ENCODE data around the gene SLC35E2B. TPM values are rescaled to one million over a fixed set of nuclear protein-coding genes. Genes with fewer than 3 reads are reported as not detected.
"Not testable (repeated sequence)": the region's sequence is repeated elsewhere in the genome, so short reads cannot be mapped to it uniquely, and the experiment has no call there.

Gene SLC35E2B
- total and polyA plus RNA-seq, 5 donors: 14.3 to 29.5 (median 23.6) TPM

DNA sequence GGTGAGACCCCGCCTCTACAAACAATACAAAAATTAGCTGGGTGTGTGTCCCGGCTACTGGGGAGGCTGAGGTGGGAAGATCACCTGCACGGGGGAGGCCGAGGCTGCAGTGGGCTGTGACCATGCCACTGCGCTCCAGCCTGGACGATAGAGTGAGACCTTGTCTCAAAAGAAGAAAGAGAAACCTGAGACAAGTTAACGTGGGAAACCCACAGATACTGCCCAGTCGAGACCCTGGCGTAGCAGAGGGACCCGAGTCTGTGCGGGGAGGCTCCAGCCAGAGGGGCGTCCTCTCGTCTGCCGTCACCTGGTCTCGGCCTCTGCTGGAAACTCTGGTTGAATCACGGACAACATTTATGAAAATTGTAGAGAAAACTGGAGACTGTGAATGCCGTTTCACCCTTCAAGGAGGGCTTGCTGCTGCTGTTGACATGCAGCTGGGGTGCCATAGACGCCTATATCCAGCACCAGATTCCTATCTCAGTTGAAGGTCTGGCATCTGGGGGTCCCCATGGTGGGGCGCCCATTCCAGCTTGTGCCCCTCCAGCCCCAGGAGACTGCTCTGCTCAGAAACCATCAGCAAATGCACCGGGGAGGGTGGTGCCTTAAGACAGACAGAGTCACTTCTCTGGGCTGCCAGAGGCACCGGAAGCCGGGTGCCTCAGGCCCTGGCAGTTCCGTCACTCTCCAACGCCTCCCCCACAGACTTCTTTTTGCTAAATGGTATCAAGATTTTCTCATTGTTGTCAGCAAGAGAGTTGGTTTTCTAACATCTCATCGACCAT is 20.2 kb downstream of the SLC35E2B start:
- Histone ChIP-seq H3K27me3 (ENCODE audit: control insufficient read depth, insufficient read depth) (no peaks in the 10 kb centered on the region), H3K4me3 (ENCODE audit: low read length) (no peak overlapping the region), H3K27ac (ENCODE audit: low read length) (no peak overlapping the region), H3K9me3 (ENCODE audit: control insufficient read depth, low read length) (no peaks in the 10 kb centered on the region), H3K4me1 (ENCODE audit: control insufficient read depth, insufficient read depth, low read length) (no peaks in the 10 kb centered on the region)
- peak in 2 of 3 donors; percentile 7 to 23 for DNase-seq
- no peak for ATAC-seq
- 94% methylated on average over 25 of the region's 25 CpGs for WGBS
- intact Hi-C loops (cut with DNase I): no loop called here

DNA sequence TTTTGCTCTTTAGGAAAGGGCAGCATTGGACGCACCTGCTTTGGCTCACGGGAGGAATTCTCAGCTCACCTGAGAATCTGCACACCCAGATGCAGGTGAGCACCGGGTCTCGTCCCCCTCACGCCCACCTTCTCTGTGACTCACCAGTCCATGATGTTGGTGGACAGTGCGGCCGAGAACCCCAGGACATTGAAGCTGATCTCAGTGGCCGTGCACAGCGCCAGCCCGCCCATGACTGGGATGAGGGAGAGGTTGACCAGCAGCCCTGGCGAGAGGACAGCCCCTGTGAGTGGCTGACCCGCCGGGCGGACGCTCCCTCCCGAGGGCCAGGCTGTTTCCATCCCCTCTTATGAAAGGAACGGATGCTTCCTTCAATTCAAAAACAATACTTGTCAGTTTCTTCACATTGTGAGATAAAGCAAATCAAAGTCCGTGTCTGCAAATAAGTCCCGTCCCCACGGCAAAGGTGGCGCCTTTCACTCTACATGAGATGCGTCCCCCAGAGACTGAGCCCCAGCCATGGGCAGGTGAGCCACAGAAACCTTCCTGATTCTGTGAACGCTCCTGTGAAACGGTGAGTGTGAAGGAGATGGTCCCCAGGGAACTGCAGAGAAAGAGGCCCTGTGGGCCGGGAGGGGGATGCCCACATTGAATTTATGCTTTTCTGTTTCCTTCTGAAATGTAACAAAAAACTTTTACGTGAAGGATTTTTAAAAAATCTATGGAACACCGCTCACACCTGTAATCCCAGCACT is 21.1 kb downstream of the SLC35E2B start:
- Histone ChIP-seq H3K27me3 (ENCODE audit: control insufficient read depth, insufficient read depth) (no peaks in the 10 kb centered on the region), H3K4me1 (ENCODE audit: control insufficient read depth, insufficient read depth, low read length) (no peaks in the 10 kb centered on the region), H3K27ac (ENCODE audit: low read length) (no peak overlapping the region), H3K4me3 (ENCODE audit: low read length) (no peak overlapping the region), H3K9me3 (ENCODE audit: control insufficient read depth, low read length) (no peaks in the 10 kb centered on the region)
- intact Hi-C loops (cut with DNase I): no loop called here
- DNase-seq: peak in 2 of 3 donors; percentile 6 to 48
- WGBS: 81% methylated on average over 27 of the region's 27 CpGs
- ATAC-seq: no peak

DNA sequence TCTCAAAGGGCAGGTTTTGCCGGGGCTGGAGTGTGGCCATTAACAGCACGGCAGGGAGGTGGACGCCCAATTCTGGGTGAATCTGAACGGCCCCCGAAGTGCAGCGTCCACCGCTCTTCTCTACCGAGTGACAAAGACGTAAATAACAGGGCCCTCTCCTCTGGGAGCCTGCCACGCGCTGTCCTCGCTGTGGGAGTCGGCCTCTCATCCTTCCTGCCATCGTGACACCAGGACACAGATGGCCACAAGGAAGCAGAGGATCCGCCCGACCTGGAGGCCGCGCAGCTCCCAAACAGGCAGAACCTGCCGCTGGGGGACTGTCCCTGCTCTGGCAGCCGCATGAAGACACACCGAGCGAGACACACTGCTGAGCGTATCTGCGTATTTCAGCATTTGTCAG is 21.7 kb downstream of the SLC35E2B start:
- ATAC-seq: no peak
- Histone ChIP-seq H3K4me3 (ENCODE audit: low read length) (no peak overlapping the region), H3K9me3 (ENCODE audit: control insufficient read depth, low read length) (no peaks in the 10 kb centered on the region), H3K4me1 (ENCODE audit: control insufficient read depth, insufficient read depth, low read length) (no peaks in the 10 kb centered on the region), H3K27ac (ENCODE audit: low read length) (no peak overlapping the region), H3K27me3 (ENCODE audit: control insufficient read depth, insufficient read depth) (no peaks in the 10 kb centered on the region)
- 83% methylated on average over 24 of the region's 24 CpGs for WGBS
- peak in 2 of 3 donors; percentile 8 to 32 for DNase-seq
- intact Hi-C loops (cut with DNase I): no loop called here

DNA sequence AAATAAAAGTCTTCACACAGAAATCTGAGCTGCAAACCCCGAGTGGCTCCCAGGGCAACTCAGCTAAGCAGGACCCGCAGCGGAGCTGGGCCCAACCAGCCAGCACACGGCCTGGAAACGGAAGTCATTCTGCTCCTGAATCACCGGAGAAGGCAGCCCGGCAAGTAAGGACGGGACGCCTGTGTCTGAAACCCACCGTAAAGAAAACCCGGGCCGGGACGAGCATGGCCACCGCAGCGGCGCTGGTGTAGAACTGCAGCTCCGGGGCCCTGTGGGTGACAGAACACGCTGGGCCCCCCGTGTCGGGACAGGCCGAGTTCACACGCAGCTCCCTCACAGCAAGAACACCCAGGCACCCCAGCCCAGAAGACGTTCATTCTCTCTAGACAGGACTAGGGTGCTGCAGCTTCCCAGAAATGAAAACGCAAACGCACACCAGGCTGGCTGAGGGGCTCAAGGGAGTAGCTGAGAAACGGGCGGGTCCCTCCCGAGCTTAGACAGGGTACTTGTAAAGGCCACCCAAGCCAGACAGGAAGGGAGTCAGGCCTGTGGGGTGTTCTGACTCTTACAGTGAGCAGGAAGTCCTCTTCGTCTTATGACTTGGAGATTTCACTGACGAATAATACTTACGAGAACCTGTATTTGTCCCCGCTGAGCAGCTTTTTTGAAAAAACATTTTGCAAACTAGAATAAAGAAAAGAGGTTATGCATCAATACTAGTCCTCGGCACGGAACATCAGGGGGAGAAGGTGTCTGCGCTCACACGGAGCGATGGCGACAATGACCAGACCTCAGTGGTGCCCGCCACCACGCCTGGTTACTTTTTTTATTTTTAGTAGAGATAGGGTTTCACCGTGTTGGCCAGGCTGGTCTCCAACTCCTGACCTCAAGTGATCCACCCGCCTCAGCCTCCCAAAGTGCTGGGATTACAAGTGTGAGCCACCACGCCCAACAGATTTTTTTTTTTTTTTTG is 22.8 kb downstream of the SLC35E2B start:
- peak in 1 of 2 donors; percentile 49 for ATAC-seq
- H3K9me3 ChIP-seq (ENCODE audit: control insufficient read depth, low read length): no peaks in the 10 kb centered on the region
- whole genome bisulfite sequencing: 78% methylated on average over 43 of the region's 43 CpGs
- intact Hi-C loops (cut with DNase I): no loop called here
- H3K27me3 ChIP-seq (ENCODE audit: control insufficient read depth, insufficient read depth): no peaks in the 10 kb centered on the region
- H3K4me3 ChIP-seq (ENCODE audit: low read length): no peak overlapping the region
- peak in 2 of 3 donors; percentile 8 to 44 for DNase-seq
- H3K4me1 ChIP-seq (ENCODE audit: control insufficient read depth, insufficient read depth, low read length): no peaks in the 10 kb centered on the region
- peak overlapping the region; percentile 61 for H3K27ac ChIP-seq (ENCODE audit: low read length)

DNA sequence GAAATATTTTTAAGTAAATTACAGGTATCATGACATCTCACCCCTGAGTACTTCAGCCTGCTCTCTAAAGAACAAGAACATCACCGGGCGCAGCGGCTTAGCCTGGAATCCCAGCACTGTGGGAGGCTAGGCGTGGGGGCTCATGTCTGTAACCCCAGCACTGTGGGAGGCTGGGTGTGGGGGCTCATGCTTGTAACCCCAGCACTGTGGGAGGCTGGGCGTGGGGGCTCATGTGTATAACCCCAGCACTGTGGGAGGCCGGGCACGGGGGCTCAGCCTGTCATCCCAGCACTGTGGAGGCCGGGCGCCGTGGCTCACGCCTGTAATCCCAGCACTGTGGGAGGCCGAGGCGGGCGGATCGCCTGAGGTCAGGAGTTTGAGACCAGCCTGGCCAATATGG is 26.1 kb downstream of the SLC35E2B start:
- DNase-seq (peak in 2 of 3 donors; percentile 13 to 33), ATAC-seq (peak in 1 of 2 donors; percentile 34)
- intact Hi-C loops (cut with DNase I): no loop called here
- WGBS: 97% methylated on average over 15 of the region's 15 CpGs
- H3K9me3 ChIP-seq (ENCODE audit: control insufficient read depth, low read length): no peaks in the 10 kb centered on the region
- H3K4me3 ChIP-seq (ENCODE audit: low read length): no peak overlapping the region
- no peak overlapping the region for H3K27ac ChIP-seq (ENCODE audit: low read length)
- H3K4me1 ChIP-seq (ENCODE audit: control insufficient read depth, insufficient read depth, low read length): no peaks in the 10 kb centered on the region
- H3K27me3 ChIP-seq (ENCODE audit: control insufficient read depth, insufficient read depth): no peaks in the 10 kb centered on the region

DNA sequence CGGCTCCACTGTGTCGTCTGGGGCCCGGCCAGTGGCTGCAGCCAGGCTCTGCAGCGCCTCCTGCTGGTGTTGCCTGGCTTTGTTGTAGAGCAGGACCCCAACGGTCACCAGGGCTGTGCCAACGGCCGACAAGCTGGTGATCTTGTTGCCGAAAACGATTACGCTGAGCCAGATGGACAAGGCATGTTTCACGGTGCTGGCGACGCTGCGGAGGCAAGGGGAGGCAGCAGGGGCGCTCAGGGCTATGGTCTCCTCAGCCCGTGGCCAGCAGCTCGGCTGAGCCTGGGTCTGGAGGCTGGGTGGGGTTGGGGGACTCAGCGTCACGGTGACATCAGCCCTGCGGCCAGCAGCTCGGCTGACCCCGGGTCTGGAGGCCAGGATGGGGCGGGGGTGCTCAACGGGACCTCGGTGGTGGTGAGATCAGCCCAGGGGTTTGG is 26.8 kb downstream of the SLC35E2B start:
- ATAC-seq: peak in 1 of 2 donors; percentile 13
- WGBS: 84% methylated on average over 25 of the region's 25 CpGs
- Histone ChIP-seq H3K4me1 (ENCODE audit: control insufficient read depth, insufficient read depth, low read length) (no peaks in the 10 kb centered on the region), H3K4me3 (ENCODE audit: low read length) (no peak overlapping the region), H3K9me3 (ENCODE audit: control insufficient read depth, low read length) (no peaks in the 10 kb centered on the region), H3K27ac (ENCODE audit: low read length) (no peak overlapping the region), H3K27me3 (ENCODE audit: control insufficient read depth, insufficient read depth) (no peaks in the 10 kb centered on the region)
- peak; percentile 20 to 73 (median 66) for DNase-seq
- intact Hi-C loops (cut with DNase I): no loop called here

DNA sequence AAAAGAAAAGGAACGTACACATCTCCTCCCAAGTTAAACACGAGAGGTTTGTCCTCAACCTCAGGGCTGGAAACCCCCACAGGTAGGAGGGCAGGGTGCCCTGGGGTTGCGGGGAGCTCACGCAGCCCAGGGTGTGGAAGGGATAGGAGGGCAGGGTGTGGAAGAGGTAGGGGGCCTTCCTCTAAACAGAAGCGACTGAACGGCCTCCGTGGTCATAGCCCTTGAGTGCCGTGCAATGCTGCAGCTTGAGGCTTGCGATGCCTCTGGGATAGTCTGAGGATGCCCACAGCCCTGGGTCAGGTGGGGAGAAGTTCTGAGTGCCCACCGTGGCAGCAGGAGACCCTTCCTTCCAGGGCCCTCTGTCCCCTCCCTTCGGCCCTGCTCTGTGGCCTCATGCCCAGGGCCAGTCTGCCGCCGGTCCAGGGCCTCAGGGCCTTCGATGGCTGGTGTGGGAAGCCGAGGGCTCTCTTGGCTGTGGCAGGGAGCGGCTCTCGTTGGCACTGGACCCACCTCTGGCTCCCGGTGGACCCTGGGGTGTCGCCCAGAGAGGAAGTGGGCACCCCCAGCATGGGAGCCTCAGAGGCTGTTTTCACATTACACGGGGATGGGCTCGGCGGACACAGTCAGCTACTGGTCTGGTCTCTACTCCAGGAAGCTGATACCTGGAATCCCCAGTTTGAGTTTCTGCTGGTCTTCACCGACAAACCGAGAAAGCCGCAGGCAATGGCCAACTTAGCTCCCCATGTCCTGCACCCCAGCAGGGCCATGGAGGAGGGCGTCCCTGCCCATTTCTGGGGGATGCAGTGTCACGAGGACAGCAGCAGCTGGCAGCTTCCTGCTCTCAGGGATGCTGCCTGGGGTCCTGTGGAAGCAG is 27.4 kb downstream of the SLC35E2B start:
- peak in 1 of 2 donors; percentile 28 for ATAC-seq
- no peaks in the 10 kb centered on the region for H3K4me1 ChIP-seq (ENCODE audit: control insufficient read depth, insufficient read depth, low read length)
- no peaks in the 10 kb centered on the region for H3K9me3 ChIP-seq (ENCODE audit: control insufficient read depth, low read length)
- DNase-seq: peak in 2 of 3 donors; percentile 8 to 60
- H3K4me3 ChIP-seq (ENCODE audit: low read length): no peak overlapping the region
- no peaks in the 10 kb centered on the region for H3K27me3 ChIP-seq (ENCODE audit: control insufficient read depth, insufficient read depth)
- H3K27ac ChIP-seq (ENCODE audit: low read length): no peak overlapping the region
- intact Hi-C loops (cut with DNase I): no loop called here
- 88% methylated on average over 27 of the region's 27 CpGs for WGBS

GRCh38 chr1:1664318-1664717 is 28.3 kb downstream of the SLC35E2B start:
- H3K4me1 ChIP-seq (ENCODE audit: control insufficient read depth, insufficient read depth, low read length); H3K4me3 ChIP-seq (ENCODE audit: low read length); H3K27ac ChIP-seq (ENCODE audit: low read length); intact Hi-C loops (cut with DNase I); H3K27me3 ChIP-seq (ENCODE audit: control insufficient read depth, insufficient read depth); H3K9me3 ChIP-seq (ENCODE audit: control insufficient read depth, low read length): not testable (repeated sequence)
- ATAC-seq: peak in 1 of 2 donors; percentile 17
- DNase-seq: peak in 2 of 3 donors; percentile 4 to 7
- WGBS: 84% methylated on average over 6 of the region's 11 CpGs

DNA sequence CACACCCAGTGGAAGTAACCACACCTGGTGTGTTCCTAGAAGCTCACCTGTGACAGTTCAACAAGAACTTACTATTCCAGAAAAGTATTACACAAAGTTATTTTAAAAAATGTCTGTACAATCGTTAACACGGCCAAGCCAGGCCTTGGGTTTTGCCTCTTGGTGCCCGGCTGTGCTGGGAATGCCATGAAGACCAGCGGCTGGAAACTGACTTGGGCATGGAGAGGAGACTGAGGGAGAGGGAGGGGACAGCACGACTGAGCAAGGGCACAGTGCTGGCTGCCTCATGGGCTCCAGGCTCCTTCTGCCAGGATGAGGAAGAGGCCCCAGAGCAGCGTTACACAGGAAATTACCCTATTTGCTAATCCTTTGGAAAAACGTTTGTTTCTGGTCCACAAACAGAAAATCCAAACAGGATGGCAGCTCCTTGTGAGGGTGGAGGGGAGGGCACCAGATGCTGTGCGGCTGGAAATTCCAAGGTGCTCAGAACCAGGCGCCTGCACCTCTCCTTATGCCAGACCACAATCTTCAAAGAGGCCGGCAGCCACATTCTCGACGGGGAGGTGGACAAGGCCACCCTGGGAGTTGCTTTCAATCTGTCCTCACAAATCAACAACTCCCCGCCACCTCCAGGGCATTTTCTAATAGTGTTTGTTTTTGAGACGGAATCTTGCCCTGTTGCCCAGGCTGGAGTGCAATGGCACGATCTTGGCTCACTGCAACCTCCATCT is 29.6 kb downstream of the SLC35E2B start:
- WGBS: 76% methylated on average over 15 of the region's 15 CpGs
- H3K4me3 ChIP-seq (ENCODE audit: low read length); ATAC-seq; H3K27me3 ChIP-seq (ENCODE audit: control insufficient read depth, insufficient read depth); H3K9me3 ChIP-seq (ENCODE audit: control insufficient read depth, low read length); H3K4me1 ChIP-seq (ENCODE audit: control insufficient read depth, insufficient read depth, low read length); H3K27ac ChIP-seq (ENCODE audit: low read length); intact Hi-C loops (cut with DNase I): not testable (repeated sequence)
- peak in 2 of 3 donors; percentile 9 to 45 for DNase-seq
